ENCODE results near the gene KISS1.

- TF ChIP-seq, protein P1, sequence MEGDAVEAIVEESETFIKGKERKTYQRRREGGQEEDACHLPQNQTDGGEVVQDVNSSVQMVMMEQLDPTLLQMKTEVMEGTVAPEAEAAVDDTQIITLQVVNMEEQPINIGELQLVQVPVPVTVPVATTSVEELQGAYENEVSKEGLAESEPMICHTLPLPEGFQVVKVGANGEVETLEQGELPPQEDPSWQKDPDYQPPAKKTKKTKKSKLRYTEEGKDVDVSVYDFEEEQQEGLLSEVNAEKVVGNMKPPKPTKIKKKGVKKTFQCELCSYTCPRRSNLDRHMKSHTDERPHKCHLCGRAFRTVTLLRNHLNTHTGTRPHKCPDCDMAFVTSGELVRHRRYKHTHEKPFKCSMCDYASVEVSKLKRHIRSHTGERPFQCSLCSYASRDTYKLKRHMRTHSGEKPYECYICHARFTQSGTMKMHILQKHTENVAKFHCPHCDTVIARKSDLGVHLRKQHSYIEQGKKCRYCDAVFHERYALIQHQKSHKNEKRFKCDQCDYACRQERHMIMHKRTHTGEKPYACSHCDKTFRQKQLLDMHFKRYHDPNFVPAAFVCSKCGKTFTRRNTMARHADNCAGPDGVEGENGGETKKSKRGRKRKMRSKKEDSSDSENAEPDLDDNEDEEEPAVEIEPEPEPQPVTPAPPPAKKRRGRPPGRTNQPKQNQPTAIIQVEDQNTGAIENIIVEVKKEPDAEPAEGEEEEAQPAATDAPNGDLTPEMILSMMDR (IDR thresholded peaks at IDR 0.05): no peak
- TF ChIP-seq POLR2A (IDR thresholded peaks at IDR 0.05): no peak
Observed at GRCh38 chr1:204186597-204186996, 9.7 kb downstream of the KISS1 start.

All from right lobe of liver (tissue), 4 donors.